Esophagus muscularis mucosa (tissue), 4 donors: ENCODE measurements around the gene PCMT1.

ENCODE experiments used
- EP300 ChIP-seq: sonication (generic); formaldehyde crosslinking; IDR thresholded peaks from one replicate; pipeline ENCODE4 v1.6.1; 2017; ENCODE audit warnings: antibody characterized with exemption
- POLR2A ChIP-seq: fragments of 450-650 bp; IDR thresholded peaks from one replicate; pipeline ENCODE4 v1.6.1; 2017; ENCODE audit warnings: antibody characterized with exemption, moderate library complexity, mild to moderate bottlenecking, low read depth
- TF ChIP-seq, protein P1 (sequence below), 3 experiments: fragments of 200-600 bp in 2 of 3; fragments of 450-650 bp in 1 of 3; sonication (generic) in 2 of 3; IDR thresholded peaks; one replicate each; pipeline ENCODE4 v1.5.1; 2017 to 2019; ENCODE audit warnings: antibody characterized with exemption in 3 of 3, mild to moderate bottlenecking in 2 of 3, moderate library complexity in 1 of 3

GRCh38 chr6:149771925-149772324 is 22.4 kb downstream of the PCMT1 start:
- TF ChIP-seq, protein P1, sequence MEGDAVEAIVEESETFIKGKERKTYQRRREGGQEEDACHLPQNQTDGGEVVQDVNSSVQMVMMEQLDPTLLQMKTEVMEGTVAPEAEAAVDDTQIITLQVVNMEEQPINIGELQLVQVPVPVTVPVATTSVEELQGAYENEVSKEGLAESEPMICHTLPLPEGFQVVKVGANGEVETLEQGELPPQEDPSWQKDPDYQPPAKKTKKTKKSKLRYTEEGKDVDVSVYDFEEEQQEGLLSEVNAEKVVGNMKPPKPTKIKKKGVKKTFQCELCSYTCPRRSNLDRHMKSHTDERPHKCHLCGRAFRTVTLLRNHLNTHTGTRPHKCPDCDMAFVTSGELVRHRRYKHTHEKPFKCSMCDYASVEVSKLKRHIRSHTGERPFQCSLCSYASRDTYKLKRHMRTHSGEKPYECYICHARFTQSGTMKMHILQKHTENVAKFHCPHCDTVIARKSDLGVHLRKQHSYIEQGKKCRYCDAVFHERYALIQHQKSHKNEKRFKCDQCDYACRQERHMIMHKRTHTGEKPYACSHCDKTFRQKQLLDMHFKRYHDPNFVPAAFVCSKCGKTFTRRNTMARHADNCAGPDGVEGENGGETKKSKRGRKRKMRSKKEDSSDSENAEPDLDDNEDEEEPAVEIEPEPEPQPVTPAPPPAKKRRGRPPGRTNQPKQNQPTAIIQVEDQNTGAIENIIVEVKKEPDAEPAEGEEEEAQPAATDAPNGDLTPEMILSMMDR (IDR thresholded peaks at IDR 0.05): no peak
- TF ChIP-seq EP300 (no peak), POLR2A (no peak)
